Left forelimb (tissue), 1 donor: ENCODE measurements around the gene HCN1.
"Not testable (repeated sequence)": the region's sequence is repeated elsewhere in the genome, so short reads cannot be mapped to it uniquely, and the experiment has no call there.

Experiments used
- DNase-seq: peaks from one replicate; pipeline ENCODE4 v3.0.0-alpha.2; 2018; ENCODE audit warnings: low spot score

Gene HCN1

GRCh38 chr5:45414620-45415573 is 281.3 kb downstream of the HCN1 start:
- DNase-seq = no peak

- no peak for DNase-seq
These were observed 284.1 kb downstream of the HCN1 start for GRCh38 chr5:45411971-45412612.

GRCh38 chr5:45410304-45410995 is 285.7 kb downstream of the HCN1 start:
- DNase-seq = no peak

- DNase-seq = no peak
These were observed 288.1 kb downstream of the HCN1 start for GRCh38 chr5:45408067-45408466.

- DNase-seq = no peak
These were observed 293.2 kb downstream of the HCN1 start for GRCh38 chr5:45402804-45403455.

GRCh38 chr5:45399041-45399440 is 297.1 kb downstream of the HCN1 start:
- DNase-seq = no peak

- DNase-seq = no peak
These were observed 310.7 kb downstream of the HCN1 start for GRCh38 chr5:45385321-45386058.

GRCh38 chr5:45383985-45384384 is 312.2 kb downstream of the HCN1 start:
- no peak for DNase-seq

GRCh38 chr5:45382583-45382982 is 313.6 kb downstream of the HCN1 start:
- no peak for DNase-seq

- DNase-seq = no peak
These were observed 319.8 kb downstream of the HCN1 start for GRCh38 chr5:45376417-45376816.

GRCh38 chr5:45372629-45373028 is 323.6 kb downstream of the HCN1 start:
- DNase-seq = no peak

GRCh38 chr5:45371423-45371822 is 324.8 kb downstream of the HCN1 start:
- DNase-seq = not testable (repeated sequence)

- no peak for DNase-seq
These were observed 340.8 kb downstream of the HCN1 start for GRCh38 chr5:45355189-45355992.

- DNase-seq = no peak
These were observed 359.7 kb downstream of the HCN1 start for GRCh38 chr5:45336464-45336863.

GRCh38 chr5:45335978-45336377 is 360.2 kb downstream of the HCN1 start:
- no peak for DNase-seq

- no peak for DNase-seq
These were observed 360.8 kb downstream of the HCN1 start for GRCh38 chr5:45335346-45335745.

- DNase-seq = no peak
These were observed 361.2 kb downstream of the HCN1 start for GRCh38 chr5:45334939-45335338.

- not testable (repeated sequence) for DNase-seq
These were observed 383.6 kb downstream of the HCN1 start for GRCh38 chr5:45312627-45313026.

- DNase-seq = no peak
These were observed 400.9 kb downstream of the HCN1 start for GRCh38 chr5:45295231-45295630.

- DNase-seq = no peak
These were observed 407.4 kb downstream of the HCN1 start for GRCh38 chr5:45288746-45289145.

- no peak for DNase-seq
These were observed 411.7 kb downstream of the HCN1 start for GRCh38 chr5:45284436-45284835.
